ENCODE results near the gene UTP4. TPM values are rescaled to one million over a fixed set of nuclear protein-coding genes. Genes with fewer than 3 reads are reported as not detected.

Gene UTP4
- total RNA-seq, 1 experiment from 2014 or later = 72.3 TPM

DNA sequence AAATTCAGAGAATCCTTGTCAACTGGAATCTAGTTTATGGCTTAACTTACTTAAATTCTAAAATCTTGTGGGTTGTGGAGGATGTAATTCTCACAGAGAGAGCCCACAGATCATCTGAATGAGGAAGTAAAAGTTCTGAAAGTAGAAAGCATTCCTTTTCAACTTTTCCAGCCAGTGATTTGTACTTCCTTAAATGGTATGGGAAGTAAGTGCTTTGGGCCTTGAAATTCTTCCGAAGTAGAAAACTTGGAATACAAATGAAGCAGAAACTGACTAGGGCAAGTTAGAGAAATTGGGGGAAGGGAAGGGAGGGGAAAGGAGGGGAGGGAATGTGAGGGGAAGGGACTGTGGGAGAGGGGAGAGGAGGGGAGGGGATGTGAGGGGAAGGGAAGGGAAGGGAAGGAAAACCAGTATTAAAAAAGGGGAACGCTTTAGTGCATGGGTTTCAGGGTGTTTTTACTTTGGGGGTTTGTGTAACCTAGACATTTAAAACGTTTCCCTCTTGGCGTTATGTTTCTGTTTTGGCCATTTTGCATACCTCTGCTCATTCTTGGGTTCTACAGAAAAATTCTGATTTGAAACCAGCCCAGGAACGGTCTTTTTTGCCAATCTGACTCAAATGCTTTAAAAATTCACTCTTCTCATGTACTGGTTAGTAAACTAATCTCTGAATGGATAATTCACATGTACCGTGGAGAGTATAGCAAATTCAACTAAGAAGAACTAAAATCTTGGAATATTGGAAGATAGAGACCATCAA is 39.1 kb downstream of the UTP4 start:
- no peak for DNase-seq (ENCODE audit: low read depth)

DNA sequence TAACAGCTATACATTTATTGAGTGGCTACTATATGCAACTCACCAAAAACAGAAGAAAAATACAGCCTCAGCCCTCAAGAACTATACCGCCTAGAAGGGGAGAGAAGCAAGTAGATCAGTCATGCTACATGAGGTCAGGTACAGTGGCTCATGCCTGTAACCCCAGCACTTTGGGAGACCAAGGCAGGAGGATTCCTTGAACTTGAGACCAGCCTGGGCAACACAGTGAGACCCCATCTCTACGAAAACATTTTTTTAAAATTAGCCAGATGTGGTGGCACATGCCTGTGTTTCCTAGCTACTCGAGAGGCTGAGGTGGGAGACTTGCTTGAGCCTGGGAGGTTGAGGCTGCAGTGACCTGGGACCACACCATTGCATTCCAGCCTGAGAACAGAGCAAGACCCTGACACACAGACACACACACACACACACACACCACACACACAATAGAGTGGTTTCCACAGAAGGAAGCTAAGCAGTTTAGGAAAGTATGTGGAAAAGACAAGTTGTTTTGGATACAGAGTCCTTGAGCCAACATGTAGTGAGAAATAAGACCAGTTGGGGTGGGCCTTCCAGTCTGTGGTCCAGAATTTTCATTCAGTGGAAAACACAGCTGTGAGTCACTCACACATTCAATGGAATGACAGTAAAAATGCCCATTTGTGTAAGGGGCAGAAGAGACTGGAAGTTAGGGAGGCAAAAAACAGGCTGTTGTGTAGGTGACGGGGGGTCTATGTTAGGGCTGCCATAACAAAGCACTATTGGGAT is 43.8 kb downstream of the UTP4 start:
- peak; percentile 52 for DNase-seq (ENCODE audit: low read depth)

DNA sequence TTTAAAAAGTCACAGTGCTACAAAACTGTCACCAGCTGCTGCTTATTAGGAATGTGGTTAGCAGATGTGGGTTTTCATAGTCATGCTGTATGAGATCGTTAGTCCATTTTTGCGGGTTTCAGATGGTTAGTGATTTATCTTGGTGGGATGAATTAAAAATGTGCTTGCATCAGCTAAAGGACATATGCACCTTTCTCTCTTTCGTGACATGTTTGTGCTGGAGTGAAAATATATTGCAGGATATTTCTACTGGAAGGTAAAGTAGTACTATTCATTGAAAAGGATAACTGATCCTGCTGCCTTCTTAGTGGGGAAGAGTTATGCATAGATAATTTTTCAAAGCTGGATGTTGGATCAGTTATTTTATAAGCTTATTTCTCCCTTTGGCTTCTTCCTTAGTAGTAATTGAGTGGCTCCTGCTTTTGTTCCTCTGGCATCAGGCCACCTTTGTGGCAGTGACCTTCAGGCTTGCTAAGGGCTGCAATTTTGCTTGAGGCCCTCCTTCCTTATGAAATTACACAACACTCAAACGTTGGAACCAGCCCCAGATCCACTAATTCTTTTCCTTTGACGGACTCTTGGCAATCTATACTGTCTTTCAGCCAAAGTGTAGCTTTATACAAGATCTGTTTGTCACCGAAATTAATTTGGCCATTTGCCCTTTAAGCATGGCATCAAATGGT is 47.0 kb downstream of the UTP4 start:
- peak; percentile 66 for DNase-seq (ENCODE audit: low read depth)

DNA sequence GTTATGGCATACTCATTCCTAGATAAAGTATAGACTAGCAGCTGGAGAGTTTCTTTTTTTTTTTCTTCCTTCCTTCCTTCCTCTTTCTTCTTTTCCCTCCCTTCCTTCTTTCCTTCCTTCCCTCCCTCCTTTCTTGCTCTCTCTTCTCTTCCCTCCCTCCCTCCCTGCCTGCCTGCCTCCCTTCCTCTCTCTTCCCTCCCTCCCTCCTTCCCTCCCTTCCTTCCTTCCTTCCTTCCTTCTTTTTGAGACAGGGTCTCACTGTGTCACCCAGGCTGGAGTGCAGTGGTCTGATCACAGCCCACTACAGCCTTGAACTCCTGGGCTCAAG is 47.5 kb downstream of the UTP4 start:
- DNase-seq (ENCODE audit: low read depth) = no peak

DNA sequence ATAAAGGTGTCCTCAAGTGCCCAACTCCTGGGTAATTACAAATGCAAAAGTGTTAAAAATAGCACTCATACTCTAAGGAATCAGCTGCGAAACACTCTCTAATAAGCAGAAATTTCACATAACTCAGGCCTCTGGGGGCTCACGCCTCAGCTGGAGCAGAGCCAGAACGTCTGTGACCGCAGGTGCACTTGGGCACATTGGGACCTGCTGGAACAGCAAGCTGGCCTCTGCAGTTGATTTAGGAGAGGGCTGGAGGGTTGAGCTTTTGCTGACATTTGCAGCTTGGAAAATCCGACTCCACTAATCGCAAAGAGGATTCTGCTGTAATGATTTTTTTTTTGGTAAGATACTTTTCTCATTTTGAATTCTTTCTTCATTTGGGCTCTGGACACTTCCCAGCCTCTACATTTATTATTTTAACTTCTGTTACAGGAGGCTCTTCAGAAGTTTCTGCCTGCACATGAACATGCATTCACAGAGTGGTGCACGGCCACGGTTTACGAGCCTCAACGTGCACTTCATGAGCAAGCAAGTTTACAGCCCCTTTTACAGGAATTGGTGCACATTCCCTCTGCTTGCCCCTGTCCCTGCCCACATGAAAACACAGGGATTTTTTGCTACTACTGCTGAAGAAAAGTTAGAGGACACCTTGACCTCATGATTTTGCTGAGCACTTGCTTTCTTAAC is 50.4 kb downstream of the UTP4 start:
- no peak for DNase-seq (ENCODE audit: low read depth)

DNA sequence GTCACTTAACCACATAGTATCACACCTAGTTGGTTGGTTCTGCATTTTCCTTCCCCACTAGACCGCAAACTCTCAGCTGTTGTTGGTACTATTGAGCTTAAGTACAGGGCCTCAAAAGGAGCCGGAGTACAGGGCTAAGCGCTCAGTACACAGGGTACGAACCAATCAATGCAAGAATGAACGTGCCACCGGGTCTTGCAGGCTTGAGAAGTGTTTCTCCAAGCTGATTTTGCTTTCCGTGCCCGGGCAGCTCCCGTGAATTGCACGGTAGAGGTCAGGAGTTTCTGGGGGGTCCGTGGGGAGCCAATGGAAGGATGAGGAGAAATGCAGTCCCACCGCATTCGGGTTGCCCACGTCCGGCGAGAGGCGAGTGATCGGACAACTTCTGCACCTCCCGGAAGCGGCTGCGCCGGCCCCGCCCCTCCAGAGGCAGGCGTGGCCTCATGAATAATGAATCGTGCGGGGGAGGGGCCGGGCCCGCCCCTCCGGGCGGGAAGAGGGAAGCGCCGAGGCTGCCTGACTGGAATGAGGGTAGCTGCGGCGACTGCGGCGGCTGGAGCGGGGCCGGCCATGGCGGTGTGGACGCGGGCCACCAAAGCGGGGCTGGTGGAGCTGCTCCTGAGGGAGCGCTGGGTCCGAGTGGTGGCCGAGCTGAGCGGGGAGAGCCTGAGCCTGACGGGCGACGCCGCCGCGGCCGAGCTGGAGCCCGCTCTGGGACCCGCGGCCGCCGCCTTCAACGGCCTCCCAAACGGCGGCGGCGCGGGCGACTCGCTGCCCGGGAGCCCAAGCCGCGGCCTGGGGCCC is 54.4 kb downstream of the UTP4 start, which contains the start of gene SNTB2:
TSS of gene SNTB2 (plus strand) at position 523 of the 804 bp plus-strand sequence. CDS start at position 526, 3 bp downstream.
- DNase-seq (ENCODE audit: low read depth) = peak; percentile 89

DNA sequence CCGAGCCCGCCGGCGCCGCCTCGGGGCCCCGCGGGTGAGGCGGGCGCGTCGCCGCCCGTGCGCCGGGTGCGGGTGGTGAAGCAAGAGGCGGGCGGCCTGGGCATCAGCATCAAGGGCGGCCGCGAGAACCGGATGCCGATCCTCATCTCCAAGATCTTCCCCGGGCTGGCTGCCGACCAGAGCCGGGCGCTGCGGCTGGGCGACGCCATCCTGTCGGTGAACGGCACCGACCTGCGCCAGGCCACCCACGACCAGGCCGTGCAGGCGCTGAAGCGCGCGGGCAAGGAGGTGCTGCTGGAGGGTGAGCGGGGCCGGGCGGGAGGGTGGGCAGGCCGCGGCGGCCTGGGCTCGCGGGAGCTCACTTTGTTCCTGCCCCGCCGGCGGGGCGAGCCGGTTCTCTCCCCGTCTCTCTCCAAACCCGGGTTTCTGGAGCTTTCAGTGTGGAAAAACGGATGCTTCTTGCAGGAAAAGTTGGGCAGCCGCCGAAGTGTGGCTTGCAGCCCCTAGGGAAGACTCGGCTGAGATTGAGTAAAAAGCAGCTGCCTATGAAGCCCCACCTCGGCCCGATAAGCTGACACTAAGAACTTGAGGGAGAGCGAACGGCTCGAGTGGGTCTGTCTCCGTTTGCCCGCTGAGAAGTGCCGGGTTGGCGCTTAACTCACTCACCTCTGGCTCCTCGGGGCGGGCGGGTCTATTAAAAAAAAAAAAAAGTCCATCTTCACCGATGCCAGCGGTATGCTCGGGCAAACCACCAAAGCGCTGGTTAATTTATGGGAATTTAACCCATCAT is 55.2 kb downstream of the UTP4 start:
- DNase-seq (ENCODE audit: low read depth) = peak; percentile 51

DNA sequence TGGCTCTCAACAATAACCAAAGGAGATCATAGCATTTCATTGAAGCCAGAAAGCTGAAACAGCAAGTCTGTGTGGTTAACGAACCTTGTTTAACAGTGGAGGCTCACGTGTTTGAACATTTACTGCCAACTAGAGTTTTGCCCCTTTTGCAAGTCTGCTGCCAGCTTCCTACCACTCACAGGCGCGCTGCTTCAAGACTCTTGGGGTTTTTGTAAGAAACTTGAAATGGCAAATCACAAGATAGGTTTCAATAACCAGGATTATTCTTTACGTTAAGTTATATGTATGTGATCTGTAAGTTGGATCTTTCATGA is 55.7 kb downstream of the UTP4 start:
- no peak for DNase-seq (ENCODE audit: low read depth)

DNA sequence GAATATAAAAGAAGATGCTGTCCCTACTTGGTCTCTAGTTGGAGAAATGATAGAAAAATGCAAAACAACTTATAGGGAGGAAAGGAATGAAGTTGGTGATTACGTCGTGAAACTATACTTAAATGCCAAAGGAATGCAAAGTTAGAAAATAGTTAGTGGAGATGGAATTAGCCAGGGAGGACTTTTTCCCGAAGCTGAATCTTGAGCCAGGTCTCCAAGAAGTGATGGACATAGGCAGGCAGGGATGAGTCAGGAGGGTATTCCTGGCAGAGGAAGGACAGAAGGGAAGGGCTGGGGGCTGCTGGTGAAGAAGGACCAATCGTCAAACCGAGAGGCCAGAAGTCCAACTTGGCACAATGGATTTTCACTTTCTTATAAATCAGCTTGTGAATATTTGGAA is 56.3 kb downstream of the UTP4 start:
- DNase-seq (ENCODE audit: low read depth) = peak; percentile 52

DNA sequence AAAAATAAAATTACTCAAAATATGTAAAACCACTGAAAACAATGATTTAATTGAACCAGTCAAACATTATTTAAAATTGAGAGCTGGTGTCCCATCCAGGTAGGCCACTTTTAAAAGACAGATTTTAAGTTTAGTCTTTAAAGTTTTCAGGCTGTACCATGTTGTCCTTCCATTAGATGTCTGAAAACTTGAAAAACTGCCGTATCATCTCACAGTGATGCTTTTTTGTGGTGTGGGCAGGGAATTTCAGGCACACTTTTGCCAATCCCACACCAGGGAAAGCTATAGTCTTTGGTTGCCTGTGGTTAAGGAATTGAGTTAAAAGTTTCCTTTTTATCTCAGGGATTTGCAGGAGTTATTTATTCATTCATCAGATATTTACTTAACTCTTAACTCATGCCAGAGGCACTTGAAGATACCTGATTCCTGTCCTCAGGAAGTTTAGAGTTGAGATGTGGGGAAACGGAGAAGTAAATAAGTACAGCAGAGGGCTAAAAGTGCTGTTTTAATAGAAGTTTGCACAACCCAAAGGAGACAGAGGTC is 57.7 kb downstream of the UTP4 start:
- DNase-seq (ENCODE audit: low read depth) = no peak

DNA sequence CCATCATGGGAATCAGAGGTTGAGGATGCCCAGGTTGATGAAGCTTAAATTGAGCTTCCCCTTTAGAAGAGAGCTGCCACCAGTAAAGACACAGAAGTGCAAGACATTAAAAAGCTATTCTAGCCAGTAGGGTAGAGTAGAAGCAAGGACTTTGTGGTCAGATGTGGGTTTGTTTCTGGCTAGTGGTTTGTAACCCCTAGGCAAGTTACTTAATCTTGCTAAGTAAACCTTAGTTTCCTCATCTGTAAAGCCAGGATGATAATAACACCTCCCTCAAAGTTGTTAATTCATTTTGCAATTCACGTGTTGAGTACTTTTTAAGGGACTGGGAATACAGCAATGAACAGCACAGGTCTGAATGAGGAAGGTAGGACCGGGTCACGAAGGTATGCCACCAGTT is 58.1 kb downstream of the UTP4 start:
- no peak for DNase-seq (ENCODE audit: low read depth)

DNA sequence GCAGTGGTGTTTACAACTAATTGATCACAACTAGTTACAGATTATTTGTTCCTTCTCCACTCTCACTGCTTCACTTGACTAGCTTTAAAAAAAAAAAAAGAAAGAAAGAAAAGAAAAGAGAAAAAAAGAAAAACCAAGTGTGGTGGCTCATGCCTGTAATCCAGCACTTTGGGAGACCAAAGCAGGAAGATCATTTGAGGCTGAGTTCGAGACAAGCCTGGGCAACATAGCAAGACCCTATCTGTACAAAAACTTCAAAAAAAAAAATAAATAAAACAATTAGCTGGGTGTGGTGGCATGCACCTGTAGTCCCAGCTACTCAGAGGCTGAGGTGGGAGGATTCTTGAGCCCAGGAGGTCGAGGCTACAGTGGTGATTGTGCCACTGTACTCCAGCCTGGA is 58.7 kb downstream of the UTP4 start:
- no peak for DNase-seq (ENCODE audit: low read depth)

DNA sequence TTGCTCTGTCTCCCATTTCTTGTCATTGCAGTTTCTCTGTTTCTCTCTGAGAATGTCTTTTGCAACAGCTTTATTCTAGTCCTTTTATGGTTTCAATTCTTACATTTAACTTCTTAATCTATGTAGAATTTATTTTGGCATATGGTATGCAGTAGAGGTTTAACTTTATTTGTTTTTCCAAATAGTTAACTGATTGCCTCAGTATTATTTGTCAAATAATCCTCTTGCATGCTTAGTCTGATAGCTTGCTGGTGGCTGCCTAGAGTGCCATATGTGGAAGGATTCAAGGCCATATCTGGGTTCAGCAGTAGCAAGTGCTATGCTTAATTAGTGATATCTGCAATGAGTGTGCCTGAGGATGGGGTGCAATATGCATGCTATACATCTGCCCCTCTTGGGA is 61.4 kb downstream of the UTP4 start:
- DNase-seq (ENCODE audit: low read depth) = no peak

DNA sequence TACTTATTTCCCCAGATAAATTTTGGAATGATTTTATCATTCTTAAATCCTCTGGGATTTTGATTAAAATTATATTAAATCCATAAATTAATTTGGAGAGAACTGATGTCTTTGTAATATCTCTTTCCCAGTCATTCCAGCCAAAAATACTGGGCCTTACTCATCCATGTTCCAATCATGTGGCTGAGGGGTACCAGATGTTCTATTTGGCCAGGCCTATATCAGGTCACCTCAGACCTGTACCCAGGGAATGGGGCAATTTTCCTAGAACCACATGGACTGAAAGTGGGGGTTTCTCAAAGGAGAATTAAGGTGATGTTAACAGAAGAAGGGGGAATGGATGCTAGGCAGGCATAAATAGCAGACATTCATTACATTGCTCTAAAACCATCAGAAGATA is 62.0 kb downstream of the UTP4 start:
- no peak for DNase-seq (ENCODE audit: low read depth)

DNA sequence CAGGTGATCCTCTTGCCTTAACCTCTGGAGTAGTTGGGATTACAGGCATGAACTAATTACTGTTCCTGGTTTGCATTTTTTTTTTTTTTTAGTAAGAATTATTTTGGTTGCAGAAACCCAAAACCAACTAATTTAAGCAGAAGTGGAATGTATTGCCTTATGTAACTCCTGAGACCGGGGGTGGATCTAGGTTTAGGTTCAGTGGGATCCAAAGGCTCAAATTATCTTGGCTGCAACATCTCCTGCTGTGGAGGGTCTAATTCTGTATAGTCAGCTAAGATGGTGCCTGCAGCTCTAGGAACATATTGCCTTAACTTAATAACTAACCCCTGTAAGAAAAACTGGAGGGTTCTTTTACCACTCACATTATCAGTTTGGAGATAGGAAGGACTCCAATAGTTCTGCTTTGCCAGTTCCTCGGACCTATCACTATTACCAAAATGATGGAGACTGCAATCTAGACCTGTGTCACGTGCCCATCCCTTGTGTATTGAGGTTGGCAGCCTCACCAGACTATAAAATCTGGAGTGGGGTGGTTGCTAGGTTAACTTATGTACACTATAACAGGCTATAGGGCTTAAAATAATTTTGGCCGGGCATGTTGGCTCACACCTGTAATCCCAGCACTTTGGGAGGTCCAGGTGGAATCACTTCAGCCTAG is 63.0 kb downstream of the UTP4 start:
- DNase-seq (ENCODE audit: low read depth) = no peak

DNA sequence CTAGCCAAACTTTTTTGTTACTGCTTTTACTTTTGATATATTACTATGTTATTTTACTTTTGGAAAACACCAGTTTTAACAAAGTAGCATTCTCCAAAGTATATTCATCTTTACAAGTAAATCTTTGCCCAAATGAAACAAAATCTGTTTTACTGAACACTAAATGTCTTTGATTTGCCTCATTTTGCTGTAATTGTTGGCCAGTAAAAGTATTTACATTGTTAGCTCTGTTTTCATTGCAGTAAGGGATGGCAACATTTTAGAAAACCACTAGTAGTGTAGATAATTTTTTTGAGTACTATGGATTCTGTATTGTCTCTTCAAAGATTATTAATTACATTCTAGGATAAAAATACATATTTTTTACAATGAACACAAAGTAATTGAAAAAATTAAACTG is 65.1 kb downstream of the UTP4 start:
- DNase-seq (ENCODE audit: low read depth) = no peak

DNA sequence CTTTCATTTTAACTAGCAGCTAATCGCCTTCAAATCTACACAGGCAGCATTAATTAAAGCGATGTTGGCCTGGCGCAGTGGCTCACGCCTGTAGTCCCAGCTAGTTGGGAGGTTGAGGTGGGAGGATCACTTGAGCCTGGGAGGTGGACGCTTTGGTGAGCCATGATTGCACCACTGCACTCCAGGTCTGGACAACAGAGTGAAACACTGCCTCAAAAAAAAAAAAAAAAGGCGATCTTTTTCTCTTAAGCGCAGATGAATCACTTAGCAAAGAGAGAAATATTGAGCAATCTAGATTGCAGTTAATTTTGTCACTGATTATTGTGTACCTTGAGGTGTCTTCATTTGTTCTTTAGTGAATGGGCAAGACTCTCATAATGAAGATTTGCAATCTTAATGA is 66.9 kb downstream of the UTP4 start:
- DNase-seq (ENCODE audit: low read depth) = peak; percentile 61

DNA sequence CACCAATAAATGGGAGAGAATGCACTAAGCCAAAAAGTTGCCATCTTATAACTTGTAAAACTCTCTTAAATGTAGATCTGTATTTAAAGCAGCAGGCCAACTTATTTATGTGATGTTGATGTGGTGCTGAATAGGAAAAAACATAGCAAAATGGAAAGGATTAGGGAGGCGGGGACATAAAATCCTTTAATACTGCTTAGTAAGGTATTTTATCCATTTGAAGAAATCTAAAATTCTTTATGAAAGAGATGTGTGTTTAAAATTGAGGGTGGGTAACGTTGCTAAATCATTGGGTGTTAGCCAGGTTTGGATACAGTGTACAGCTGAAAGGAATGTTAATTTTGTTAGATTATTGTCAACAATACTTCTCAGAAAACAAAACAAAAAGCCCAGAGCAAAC is 68.8 kb downstream of the UTP4 start:
- DNase-seq (ENCODE audit: low read depth) = no peak

DNA sequence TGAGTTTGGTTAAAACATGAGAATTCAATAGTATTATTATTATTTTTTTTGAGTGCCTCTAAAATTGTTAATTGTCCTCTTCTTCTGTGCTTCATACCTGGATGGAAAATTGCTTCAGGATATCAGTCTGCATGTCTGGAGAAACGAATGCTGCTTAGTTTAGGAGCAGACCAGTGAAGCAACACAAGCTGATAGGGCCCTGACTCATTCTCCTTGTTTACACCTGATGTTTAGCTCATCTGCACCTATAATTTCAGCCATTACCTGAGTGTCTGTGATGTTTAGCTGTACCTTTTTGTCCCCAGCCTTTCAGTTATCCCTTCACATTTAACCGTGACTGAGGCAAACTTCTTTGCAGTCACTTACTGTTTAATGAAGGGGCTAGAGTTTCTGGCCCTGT is 69.3 kb downstream of the UTP4 start:
- no peak for DNase-seq (ENCODE audit: low read depth)
